ENCODE measurements around the gene KMT2C.

Gene KMT2C

GRCh38 chr7:152465119-152465387 is 29.2 kb upstream of the KMT2C start:
- no peak for TF ChIP-seq CTCF (IDR thresholded peaks at IDR 0.05)

GRCh38 chr7:152464312-152465118 is 28.7 kb upstream of the KMT2C start:
- no peak for TF ChIP-seq CTCF (IDR thresholded peaks at IDR 0.05)

GRCh38 chr7:152463709-152464311 is 28.0 kb upstream of the KMT2C start:
- no peak for TF ChIP-seq CTCF (IDR thresholded peaks at IDR 0.05)

- no peak for TF ChIP-seq CTCF (IDR thresholded peaks at IDR 0.05)
Measured at GRCh38 chr7:152462995-152463708, 27.3 kb upstream of the KMT2C start.

GRCh38 chr7:152459724-152460251 is 24.0 kb upstream of the KMT2C start:
- no peak for TF ChIP-seq CTCF (IDR thresholded peaks at IDR 0.05)

GRCh38 chr7:152451356-152451755 is 15.6 kb upstream of the KMT2C start:
- TF ChIP-seq CTCF (IDR thresholded peaks at IDR 0.05): no peak

GRCh38 chr7:152443586-152443985 is 7.8 kb upstream of the KMT2C start:
- no peak for TF ChIP-seq CTCF (IDR thresholded peaks at IDR 0.05)

All from LNCAP (cell line).